ENCODE data around the gene CYP2J2.
"Not testable (repeated sequence)": the region's sequence is repeated elsewhere in the genome, so short reads cannot be mapped to it uniquely, and the experiment has no call there.

CYP2J2 gene

DNA sequence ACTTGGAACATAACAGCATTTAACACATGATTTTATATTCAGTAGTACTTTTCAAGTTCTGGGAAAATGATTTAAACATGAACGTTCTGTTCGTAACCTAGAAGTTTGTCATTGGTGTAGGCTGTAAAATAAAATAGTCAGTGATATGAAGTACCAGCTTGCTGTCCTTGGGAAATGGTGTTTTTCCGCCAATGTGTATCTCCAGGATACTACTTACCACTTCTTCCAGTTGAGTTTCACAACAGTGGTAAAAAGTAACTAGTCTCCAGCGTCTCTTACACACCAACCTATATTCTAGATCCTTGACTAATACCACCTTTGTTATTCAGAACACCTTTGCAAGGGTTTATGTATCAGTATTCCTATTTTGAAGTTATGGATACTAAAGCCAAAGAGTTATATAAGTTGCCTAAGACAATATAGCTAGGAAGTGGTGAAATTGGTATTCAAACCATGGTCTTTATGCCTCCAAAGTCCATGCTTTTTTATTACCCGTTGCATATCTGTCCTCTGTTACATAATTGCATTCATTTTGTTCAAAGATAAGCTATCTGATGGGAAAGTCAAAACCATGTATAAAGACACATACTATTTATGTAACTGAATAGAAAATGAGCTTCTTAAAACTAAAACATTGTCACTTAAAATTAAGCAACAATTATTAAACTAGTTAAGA lies 68.8 kb downstream of the CYP2J2 start:
- TF ChIP-seq CTCF (IDR thresholded peaks at IDR 0.05; ENCODE audit: low read depth, low read length): no peak
- no peak overlapping the region for H3K4me3 ChIP-seq (ENCODE audit: low read depth, low read length)

DNA sequence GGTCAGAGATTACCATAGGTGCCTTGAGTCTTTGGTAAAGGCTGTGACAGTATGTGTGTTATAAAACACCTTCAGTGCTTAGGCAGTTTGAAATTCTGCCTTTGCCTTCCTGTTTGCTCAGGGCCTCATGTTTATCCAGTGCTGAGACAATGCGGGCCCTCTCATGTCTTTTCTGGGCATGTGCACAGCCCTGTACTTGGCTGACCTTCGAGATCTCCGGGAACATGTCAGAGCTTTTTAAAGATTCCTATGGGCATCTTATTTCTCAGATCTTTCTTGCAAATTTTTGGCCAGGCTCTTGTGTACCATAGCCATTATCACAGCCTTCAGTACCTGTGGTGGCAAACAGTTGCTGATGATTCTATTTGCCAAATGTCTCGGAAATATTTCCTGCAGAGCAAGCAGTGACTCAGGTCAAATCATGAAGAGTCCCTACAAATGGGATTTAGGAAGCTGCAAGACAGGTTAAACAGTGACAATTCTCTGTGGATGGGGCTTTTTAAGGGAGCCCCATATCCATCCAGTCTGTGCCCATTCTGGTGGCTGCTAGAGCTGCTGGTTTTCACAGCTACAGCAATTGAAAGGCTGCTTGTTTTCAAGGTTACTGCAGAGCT lies 69.7 kb downstream of the CYP2J2 start:
- no peak for TF ChIP-seq CTCF (IDR thresholded peaks at IDR 0.05; ENCODE audit: low read depth, low read length)
- no peak overlapping the region for H3K4me3 ChIP-seq (ENCODE audit: low read depth, low read length)

GRCh38 chr1:59855297-59855696 lies 71.3 kb downstream of the CYP2J2 start:
- H3K4me3 ChIP-seq (ENCODE audit: low read depth, low read length): not testable (repeated sequence)

GRCh38 chr1:59852117-59852516 lies 74.5 kb downstream of the CYP2J2 start:
- no peak overlapping the region for H3K4me3 ChIP-seq (ENCODE audit: low read depth, low read length)
- TF ChIP-seq CTCF (IDR thresholded peaks at IDR 0.05; ENCODE audit: low read depth, low read length): no peak

DNA sequence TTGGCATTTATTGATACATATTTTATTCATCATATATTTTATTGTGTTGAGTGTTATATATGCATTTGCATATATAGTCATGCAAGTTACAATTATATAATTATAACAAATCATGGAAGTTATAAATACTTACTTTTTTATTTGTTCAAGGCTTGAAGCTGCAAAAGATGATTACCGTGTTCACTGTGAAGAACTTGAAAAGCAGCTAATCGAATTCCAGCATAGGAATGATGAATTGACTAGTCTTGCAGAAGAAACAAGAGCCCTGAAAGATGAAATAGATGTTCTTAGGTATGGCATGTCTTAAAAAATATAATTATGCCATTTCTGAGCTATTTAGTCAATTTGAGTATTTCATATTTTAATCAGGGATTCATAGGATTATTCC lies 79.7 kb downstream of the CYP2J2 start:
- no peak for TF ChIP-seq CTCF (IDR thresholded peaks at IDR 0.05; ENCODE audit: low read depth, low read length)
- H3K4me3 ChIP-seq (ENCODE audit: low read depth, low read length): no peak overlapping the region

GRCh38 chr1:59846209-59846894 lies 80.2 kb downstream of the CYP2J2 start:
- H3K4me3 ChIP-seq (ENCODE audit: low read depth, low read length): no peak overlapping the region
- no peak for TF ChIP-seq CTCF (IDR thresholded peaks at IDR 0.05; ENCODE audit: low read depth, low read length)

DNA sequence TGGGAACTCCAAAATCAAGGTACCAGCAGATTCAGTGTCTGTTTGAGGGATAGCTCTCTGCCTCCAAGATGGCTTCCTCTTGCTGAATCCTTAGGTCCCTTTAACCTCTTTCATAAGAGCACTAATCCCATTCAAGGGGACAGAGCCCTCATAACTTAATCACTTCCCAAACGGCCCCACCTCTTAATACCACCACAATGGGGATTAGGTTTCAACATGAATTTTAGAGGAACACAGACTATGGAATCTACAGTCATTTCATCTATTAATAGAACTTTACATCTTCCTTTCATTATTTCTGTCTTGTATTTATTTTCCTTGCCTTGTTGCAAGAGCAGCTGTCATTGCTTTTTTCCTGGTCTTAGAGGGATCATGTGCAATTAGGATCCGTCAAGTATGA lies 81.5 kb downstream of the CYP2J2 start:
- no peak overlapping the region for H3K4me3 ChIP-seq (ENCODE audit: low read depth, low read length)
- no peak for TF ChIP-seq CTCF (IDR thresholded peaks at IDR 0.05; ENCODE audit: low read depth, low read length)
